Stimulated activated CD8-positive, alpha-beta memory T cell treated with anti-CD3 and anti-CD28 coated beads, Interleukin-15, amount 100 ng/mL, for 1 hour (primary cell): ENCODE results near the gene ADAMTS1.

Experiments
- DNase-seq: peaks from one replicate; pipeline ENCODE4 v3.0.0-alpha.2; 2020; ENCODE audit warnings: low read depth

ADAMTS1 gene

DNA sequence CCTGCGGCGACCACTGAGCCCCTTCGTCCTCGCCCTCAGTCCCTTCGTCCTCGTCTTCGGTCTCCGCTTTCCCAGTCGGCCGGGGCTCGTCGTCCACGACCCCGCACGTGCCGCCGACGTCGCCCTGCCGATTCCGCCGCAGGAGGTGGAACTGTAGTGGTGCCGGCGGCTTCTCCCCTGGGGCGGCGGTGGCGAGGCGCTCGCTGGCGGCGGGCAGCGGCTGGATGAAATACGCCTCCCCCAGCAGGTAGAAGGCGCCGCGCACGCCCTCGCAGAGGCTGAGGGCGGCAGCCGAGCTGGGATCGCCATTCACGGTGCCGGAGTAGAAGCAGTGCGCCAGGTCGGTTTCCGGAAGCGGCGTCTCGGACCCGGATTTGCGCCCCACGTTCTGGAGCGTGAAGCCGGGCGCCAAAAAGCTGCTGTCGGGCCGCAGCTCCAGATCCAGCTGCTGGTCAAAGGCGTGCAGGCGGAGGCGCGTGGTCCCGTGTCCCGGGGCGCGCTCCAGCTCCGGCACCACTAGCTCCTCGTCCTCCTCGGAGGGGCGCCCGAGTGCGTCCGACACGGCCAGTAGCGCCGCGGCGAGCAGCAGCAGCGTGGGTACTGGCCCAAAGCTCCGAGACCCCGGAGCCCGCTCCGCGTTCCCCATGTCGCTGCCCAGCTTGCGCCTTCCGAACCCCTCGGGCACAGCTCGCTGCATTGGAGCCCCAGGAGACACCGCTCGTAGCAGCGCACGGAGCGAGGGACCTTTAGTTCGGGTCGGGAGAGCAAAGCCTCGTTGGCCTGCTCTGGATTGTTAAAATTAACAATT is 747 bp downstream of the ADAMTS1 start:
- DNase-seq, result no peak

- DNase-seq, result no peak
Measured at GRCh38 chr21:26843933-26844257, 1.3 kb downstream of the ADAMTS1 start.

GRCh38 chr21:26842974-26843932 is 2.0 kb downstream of the ADAMTS1 start:
- no peak for DNase-seq

DNA sequence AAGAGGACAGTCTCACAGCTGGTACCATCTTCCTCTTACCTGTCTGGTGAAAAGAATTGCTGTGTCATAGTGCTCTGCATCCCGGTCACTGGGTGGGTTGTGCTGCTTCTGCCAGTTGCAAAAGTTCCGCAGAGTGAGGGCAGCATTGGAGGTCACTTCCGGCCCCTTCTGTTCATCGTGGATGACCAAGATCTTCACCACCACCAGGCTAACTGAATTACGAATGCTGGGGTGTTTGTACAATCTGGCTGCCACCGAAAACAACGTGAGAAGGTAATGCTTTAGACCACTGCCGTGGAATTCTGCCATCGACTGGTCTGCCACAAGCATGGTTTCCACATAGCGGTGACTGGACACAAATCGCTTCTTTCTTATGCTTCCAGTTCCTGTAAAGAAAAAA is 2.9 kb downstream of the ADAMTS1 start:
- no peak for DNase-seq

DNA sequence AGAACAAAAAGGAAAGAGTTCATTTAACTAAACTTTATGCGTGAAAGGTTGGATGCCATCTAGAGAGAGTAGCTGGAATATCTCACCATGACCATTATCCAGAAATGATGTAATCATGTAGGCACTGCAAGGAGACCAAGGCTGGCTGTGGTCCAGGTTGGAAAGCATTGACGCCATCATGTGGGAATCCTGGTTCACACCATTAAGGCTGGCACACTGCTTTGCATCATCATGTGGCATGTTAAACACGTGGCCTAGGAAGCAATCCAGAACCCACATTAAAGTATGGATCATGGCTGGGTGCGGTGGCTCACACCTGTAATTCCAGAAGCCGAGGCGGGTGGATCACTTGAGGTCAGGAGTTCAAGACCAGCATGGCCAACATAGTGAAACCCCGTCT is 4.3 kb downstream of the ADAMTS1 start:
- DNase-seq, result no peak

DNA sequence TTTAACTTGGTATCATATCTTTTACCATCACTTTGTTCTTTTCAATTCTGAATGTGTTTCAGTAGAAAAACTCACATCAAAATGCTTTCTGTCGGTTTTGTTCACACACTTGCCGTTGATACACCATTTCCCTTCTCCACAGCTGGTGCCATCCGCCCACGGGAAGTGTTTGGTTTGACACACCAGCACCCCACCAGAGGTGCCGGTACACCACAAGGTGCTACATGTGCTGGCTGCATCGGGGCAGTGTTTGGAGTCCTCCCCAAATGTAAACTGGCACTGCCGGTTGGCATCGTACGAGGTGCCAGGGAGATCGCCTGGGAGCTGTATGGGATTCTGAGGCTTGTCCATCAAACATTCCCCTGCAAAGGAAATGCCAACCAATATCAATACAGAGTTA is 5.0 kb downstream of the ADAMTS1 start:
- no peak for DNase-seq

- no peak for DNase-seq
Measured at GRCh38 chr21:26837539-26837938, 7.7 kb downstream of the ADAMTS1 start.

GRCh38 chr21:26836528-26836927 is 8.7 kb downstream of the ADAMTS1 start:
- no peak for DNase-seq

DNA sequence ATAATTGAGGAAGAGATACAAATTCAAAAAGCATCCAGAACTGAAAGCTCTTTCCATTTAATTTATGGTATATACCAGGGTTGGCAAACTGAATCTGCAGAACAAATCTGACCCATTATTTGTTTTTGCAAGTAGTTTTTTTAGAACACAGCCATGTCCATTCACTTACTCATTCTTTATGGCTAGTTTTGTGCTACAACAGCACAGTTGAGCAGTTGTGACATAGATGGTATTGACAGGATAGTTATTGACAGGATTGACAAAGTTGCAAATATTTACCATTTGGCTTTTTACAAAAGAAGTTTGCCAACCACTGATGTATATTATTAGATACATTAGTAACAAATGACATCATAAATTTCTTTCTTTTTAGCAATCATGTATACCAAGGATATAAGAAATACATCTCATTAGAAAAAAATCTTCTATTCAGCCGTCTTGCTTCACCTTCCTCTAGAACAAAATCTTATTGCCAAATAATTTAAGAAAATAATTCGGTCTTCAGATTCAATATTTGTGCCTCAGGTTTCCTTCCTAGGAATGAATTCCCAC is 9.4 kb downstream of the ADAMTS1 start:
- no peak for DNase-seq

- DNase-seq, result no peak
Measured at GRCh38 chr21:26835027-26835713, 10.0 kb downstream of the ADAMTS1 start.

- no peak for DNase-seq
Measured at GRCh38 chr21:26834181-26834905, 10.9 kb downstream of the ADAMTS1 start.

GRCh38 chr21:26833460-26833939 is 11.7 kb downstream of the ADAMTS1 start:
- no peak for DNase-seq

- DNase-seq, result no peak
Measured at GRCh38 chr21:26833011-26833410, 12.2 kb downstream of the ADAMTS1 start.

GRCh38 chr21:26832546-26832945 is 12.7 kb downstream of the ADAMTS1 start:
- DNase-seq, result no peak

DNA sequence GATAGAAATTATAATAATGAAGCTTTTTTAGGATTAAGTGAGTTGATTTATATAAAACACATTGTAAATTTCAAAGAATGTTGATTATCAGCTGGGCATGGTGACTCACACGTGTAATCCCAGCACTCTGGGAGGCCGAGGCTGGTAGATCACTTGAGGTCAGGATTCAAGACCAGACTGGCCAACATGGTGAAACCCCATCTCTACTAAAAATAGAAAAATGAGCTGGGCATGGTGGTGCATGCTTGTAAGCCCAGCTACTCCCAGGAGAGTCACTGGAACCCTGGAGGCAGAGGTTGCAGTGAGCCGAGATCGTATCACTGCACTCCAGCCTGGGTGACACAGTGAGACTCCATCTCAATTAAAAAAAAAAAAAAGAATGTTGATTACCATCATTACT is 18.4 kb downstream of the ADAMTS1 start:
- DNase-seq, result no peak

- no peak for DNase-seq
Measured at GRCh38 chr21:26820509-26820908, 24.7 kb downstream of the ADAMTS1 start.

GRCh38 chr21:26819740-26820324 is 25.4 kb downstream of the ADAMTS1 start:
- no peak for DNase-seq

GRCh38 chr21:26818906-26819305 is 26.3 kb downstream of the ADAMTS1 start:
- DNase-seq, result no peak

- DNase-seq, result no peak
Measured at GRCh38 chr21:26815197-26815596, 30.0 kb downstream of the ADAMTS1 start.

DNA sequence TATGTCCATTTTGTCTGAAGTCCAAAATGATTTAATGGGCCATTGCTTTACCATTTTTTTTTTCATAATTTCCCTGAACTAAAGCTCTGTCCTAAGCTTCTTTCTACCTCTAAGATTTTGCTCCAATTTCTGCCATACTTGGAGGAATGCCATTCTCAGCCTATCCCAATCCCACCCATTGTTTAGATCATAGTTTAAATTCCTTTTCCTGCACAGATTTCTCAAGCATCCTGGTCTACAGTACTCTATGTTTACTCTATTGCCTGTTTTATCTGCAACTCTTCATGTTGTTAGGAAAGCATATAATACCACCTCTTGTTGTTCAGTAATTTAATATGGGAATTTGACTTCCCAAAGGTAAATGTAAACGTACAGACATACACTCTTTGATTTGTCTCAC is 30.8 kb downstream of the ADAMTS1 start:
- DNase-seq, result no peak

DNA sequence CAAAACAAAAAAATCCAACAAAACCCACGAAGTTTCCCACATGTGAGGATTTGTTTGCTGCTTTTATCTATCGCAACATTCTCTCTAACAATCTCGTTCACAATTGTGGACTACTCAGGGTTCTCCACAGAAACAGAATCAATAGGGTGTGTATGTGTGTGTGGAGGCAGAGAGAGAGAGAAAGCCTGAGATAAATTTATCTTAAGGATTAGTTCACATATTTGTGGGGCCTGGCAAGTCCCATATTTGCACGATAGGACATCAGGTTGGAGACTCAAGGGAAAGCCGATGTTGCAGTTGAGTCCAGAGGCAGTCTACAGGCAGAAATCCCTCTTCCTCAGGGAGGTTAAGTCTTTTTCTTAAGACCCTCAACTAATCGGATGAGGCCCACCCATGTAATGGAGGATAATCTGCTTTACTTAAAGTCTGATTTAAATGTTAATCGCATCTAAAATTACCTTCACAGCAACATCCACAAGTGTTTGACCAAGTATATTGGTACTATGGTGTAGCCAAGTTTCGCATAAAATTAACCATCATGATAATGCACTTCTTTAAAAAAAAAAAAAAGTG is 31.7 kb downstream of the ADAMTS1 start:
- DNase-seq, result no peak
